Panc1 (cell line): ENCODE results near the gene GJA4. TPM values are rescaled to one million over a fixed set of nuclear protein-coding genes. Genes with fewer than 3 reads are reported as not detected.

Experiments
- ATAC-seq: fragments of 200-7000 bp; cut with Tn5 transposase; 2 replicates; pipeline ENCODE4 v1.9.1; 2020; ENCODE audit warnings: mild to moderate bottlenecking, moderate library complexity
- BruUV-seq: library from RNA; stranded (reverse); fragments of 400-500 nt; replicated peaks from 2 replicates; lab custom pipeline; 2021; lab: Mats Ljungman, UMichigan
- CTCF ChIA-PET: fragments of 300-600 bp; sonication (Branson Sonifier 250); formaldehyde crosslinking; loops from one replicate; lab custom pipeline; 2022; ENCODE audit warnings: antibody characterized with exemption; lab: Charles Lee
- POLR2A ChIA-PET: fragments of 300-600 bp; sonication (Branson Sonifier 250); formaldehyde crosslinking; loops from one replicate; lab custom pipeline; 2022; ENCODE audit warnings: antibody characterized with exemption; lab: Charles Lee
- DNase-seq: peaks from one replicate; pipeline ENCODE4 v3.0.0-alpha.2; 2010; ENCODE audit warnings: low read depth, low spot score
- H3K27ac ChIP-seq: 2 replicates; pipeline ENCODE4 v1.5.1; 2011; ENCODE audit warnings: mild to moderate bottlenecking, low read length, inconsistent platforms
- H3K27me3 ChIP-seq: fragments of 200-500 bp; sonication (Bioruptor generic); 2 replicates; pipeline ENCODE4 v1.6.0; 2014; ENCODE audit warnings: low read length, inconsistent platforms; ENCODE audit not compliant: control insufficient read depth, insufficient read depth
- H3K36me3 ChIP-seq: fragments of 200-500 bp; sonication (Bioruptor generic); 2 replicates; pipeline ENCODE4 v1.5.1; 2014; ENCODE audit warnings: inconsistent platforms, mild to moderate bottlenecking, low read length, moderate library complexity; ENCODE audit not compliant: control insufficient read depth, insufficient read depth
- H3K4me1 ChIP-seq: 2 replicates; pipeline ENCODE4 v1.5.1; 2011; ENCODE audit warnings: inconsistent platforms, mild to moderate bottlenecking, low read length, moderate library complexity; ENCODE audit not compliant: control insufficient read depth, insufficient read depth
- H3K4me3 ChIP-seq, 2 experiments: 2 replicates each; pipeline ENCODE4 v1.5.1; 2011 to 2012; ENCODE audit warnings: low read depth in 2 of 2, low read length in 2 of 2, mild to moderate bottlenecking in 2 of 2, inconsistent platforms in 1 of 2, moderate library complexity in 1 of 2
- H3K9me3 ChIP-seq: fragments of 200-500 bp; sonication (Bioruptor generic); 2 replicates; pipeline ENCODE4 v1.5.1; 2014; ENCODE audit warnings: low read depth, mild to moderate bottlenecking, inconsistent platforms, low read length, moderate library complexity; ENCODE audit not compliant: control insufficient read depth, insufficient read depth
- POLR2AphosphoS5 ChIP-seq: IDR thresholded peaks from 2 replicates; pipeline ENCODE4 v1.6.1; 2012; ENCODE audit warnings: mild to moderate bottlenecking, low read depth, low read length, moderate library complexity
- SIN3A ChIP-seq: IDR thresholded peaks from 2 replicates; pipeline ENCODE4 v1.6.1; 2012; ENCODE audit warnings: low read depth, mild to moderate bottlenecking, low read length, moderate library complexity, borderline replicate concordance; ENCODE audit not compliant: insufficient read depth
- TCF7L2 ChIP-seq: IDR thresholded peaks from 2 replicates; pipeline ENCODE4 v1.6.1; 2011; ENCODE audit warnings: mild to moderate bottlenecking, low read depth, low read length, inconsistent platforms
- in situ Hi-C: cut with HindIII; loops from 2 replicates; pipeline ENCODE4 v1.10.0; 2016; ENCODE audit warnings: low sequenced_read_pairs, low pct_unique_long_range_greater_than_20kb
- intact Hi-C: fragments of 100-400 bp; cut with micrococcal nuclease; formaldehyde crosslinking; loops from one replicate; pipeline ENCODE4 v1.10.0; 2022; ENCODE audit not compliant: unreplicated experiment
- total RNA-seq: library from RNA; stranded (reverse); gene quantifications from one replicate; pipeline ENCODE4 v1.2.1, GENCODE V29; 2021; ENCODE audit not compliant: unreplicated experiment
- TF ChIP-seq, protein P1 (sequence below): fragments of 450-650 bp; IDR thresholded peaks from 2 replicates; pipeline ENCODE4 v1.5.1; 2017; ENCODE audit warnings: mild to moderate bottlenecking
- TF ChIP-seq, protein P2 (sequence below), 2 experiments: IDR thresholded peaks; 2 replicates each; pipeline ENCODE4 v1.6.1; 2011 to 2012; ENCODE audit warnings: low read depth in 2 of 2, control low read depth in 1 of 2, low read length in 1 of 2, mild to moderate bottlenecking in 1 of 2, moderate library complexity in 1 of 2; ENCODE audit not compliant: insufficient read depth in 1 of 2

Gene GJA4
- total RNA-seq, 1 experiment from 2014 or later, result not detected

DNA sequence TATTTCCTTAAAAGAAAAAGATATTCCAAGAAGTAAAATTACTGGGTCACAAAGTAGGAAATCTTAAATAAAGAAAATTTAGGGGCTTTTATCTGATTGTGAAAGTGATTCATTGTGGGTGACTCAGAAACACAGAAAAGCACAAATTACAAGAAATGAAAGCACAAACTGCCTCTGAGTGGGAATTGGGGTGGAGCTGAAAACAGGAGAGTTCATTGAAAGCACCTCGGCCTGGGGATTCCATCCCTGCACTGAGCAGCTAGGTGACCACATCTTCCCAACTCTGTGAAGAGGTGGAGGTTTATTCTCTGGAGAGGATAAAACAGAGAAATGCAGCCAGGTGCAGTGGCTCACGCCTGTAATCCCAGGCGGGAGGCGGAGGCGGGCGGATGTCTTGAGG is 7.4 kb downstream of the GJA4 start:
- intact Hi-C loops (loop anchor here (10.0 kb wide), 1 partner anchor 1975 kb away; no protein-coding TSS in a partner anchor), in situ Hi-C loops (no loop called here)
- no peaks in the 10 kb centered on the region for H3K27me3 ChIP-seq
- no peak for ATAC-seq
- no peaks in the 10 kb centered on the region for H3K4me1 ChIP-seq
- H3K36me3 ChIP-seq, result no peaks in the 10 kb centered on the region
- TF ChIP-seq, protein P1, sequence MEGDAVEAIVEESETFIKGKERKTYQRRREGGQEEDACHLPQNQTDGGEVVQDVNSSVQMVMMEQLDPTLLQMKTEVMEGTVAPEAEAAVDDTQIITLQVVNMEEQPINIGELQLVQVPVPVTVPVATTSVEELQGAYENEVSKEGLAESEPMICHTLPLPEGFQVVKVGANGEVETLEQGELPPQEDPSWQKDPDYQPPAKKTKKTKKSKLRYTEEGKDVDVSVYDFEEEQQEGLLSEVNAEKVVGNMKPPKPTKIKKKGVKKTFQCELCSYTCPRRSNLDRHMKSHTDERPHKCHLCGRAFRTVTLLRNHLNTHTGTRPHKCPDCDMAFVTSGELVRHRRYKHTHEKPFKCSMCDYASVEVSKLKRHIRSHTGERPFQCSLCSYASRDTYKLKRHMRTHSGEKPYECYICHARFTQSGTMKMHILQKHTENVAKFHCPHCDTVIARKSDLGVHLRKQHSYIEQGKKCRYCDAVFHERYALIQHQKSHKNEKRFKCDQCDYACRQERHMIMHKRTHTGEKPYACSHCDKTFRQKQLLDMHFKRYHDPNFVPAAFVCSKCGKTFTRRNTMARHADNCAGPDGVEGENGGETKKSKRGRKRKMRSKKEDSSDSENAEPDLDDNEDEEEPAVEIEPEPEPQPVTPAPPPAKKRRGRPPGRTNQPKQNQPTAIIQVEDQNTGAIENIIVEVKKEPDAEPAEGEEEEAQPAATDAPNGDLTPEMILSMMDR, result no peak
- TF ChIP-seq TCF7L2 (no peak), POLR2AphosphoS5 (no peak), SIN3A (no peak)
- TF ChIP-seq, protein P2, sequence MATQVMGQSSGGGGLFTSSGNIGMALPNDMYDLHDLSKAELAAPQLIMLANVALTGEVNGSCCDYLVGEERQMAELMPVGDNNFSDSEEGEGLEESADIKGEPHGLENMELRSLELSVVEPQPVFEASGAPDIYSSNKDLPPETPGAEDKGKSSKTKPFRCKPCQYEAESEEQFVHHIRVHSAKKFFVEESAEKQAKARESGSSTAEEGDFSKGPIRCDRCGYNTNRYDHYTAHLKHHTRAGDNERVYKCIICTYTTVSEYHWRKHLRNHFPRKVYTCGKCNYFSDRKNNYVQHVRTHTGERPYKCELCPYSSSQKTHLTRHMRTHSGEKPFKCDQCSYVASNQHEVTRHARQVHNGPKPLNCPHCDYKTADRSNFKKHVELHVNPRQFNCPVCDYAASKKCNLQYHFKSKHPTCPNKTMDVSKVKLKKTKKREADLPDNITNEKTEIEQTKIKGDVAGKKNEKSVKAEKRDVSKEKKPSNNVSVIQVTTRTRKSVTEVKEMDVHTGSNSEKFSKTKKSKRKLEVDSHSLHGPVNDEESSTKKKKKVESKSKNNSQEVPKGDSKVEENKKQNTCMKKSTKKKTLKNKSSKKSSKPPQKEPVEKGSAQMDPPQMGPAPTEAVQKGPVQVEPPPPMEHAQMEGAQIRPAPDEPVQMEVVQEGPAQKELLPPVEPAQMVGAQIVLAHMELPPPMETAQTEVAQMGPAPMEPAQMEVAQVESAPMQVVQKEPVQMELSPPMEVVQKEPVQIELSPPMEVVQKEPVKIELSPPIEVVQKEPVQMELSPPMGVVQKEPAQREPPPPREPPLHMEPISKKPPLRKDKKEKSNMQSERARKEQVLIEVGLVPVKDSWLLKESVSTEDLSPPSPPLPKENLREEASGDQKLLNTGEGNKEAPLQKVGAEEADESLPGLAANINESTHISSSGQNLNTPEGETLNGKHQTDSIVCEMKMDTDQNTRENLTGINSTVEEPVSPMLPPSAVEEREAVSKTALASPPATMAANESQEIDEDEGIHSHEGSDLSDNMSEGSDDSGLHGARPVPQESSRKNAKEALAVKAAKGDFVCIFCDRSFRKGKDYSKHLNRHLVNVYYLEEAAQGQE (IDR thresholded peaks at IDR 0.05; ENCODE audit: insufficient read depth in 1 of 2, low read depth in 2 of 2, low read length in 1 of 2), result no peak
- no peaks in the 10 kb centered on the region for H3K9me3 ChIP-seq
- BruUV-seq, result no TSS peak
- DNase-seq, result no peak
- H3K27ac ChIP-seq, result no peak overlapping the region
- POLR2A ChIA-PET, result no interaction called here
- no peak overlapping the region for H3K4me3 ChIP-seq
- CTCF ChIA-PET, result no interaction called here

DNA sequence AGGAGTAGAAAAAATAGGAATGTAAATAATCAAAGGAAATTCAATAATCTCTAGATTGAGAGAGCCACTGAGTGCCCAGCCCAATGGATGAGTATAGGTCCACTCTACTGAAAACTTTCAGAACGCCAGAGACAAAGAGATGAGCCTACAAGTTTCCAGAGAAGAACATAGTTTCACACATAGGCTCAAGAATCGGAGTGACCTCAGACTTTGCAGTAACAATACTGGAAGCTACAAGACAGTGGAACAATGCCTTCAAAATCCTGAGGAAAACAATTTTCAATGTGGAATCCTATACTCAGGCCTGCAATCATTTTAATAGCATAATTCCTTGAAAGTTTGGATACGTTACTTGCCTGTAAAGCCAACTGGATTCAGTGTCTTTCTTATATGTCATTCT is 11.0 kb downstream of the GJA4 start:
- TF ChIP-seq TCF7L2, result no peak
- TF ChIP-seq SIN3A, result no peak
- TF ChIP-seq, protein P1, result no peak
- TF ChIP-seq, protein P2 (IDR thresholded peaks at IDR 0.05; ENCODE audit: insufficient read depth in 1 of 2, low read depth in 2 of 2, low read length in 1 of 2), result no peak
- no peak for TF ChIP-seq POLR2AphosphoS5
- H3K36me3 ChIP-seq, result no peaks in the 10 kb centered on the region
- DNase-seq, result no peak
- no peaks in the 10 kb centered on the region for H3K4me1 ChIP-seq
- BruUV-seq, result no TSS peak
- intact Hi-C loops, result loop anchor here (10.0 kb wide), 1 partner anchor 1971 kb away; no protein-coding TSS in a partner anchor
- in situ Hi-C loops, result no loop called here
- no peaks in the 10 kb centered on the region for H3K27me3 ChIP-seq
- no peak for ATAC-seq
- no peaks in the 10 kb centered on the region for H3K9me3 ChIP-seq
- ChIA-PET POLR2A (no interaction called here), CTCF (no interaction called here)
- H3K27ac ChIP-seq, result no peak overlapping the region
- no peak overlapping the region for H3K4me3 ChIP-seq
